ENCODE data around the gene SH3BP2. TPM values are rescaled to one million over a fixed set of nuclear protein-coding genes. Genes with fewer than 3 reads are reported as not detected.

SH3BP2 gene
- polyA plus RNA-seq, 1 donor (not counting 4 experiments of a cell fraction or from before 2014, with no cell fraction given) = 11.2 TPM

DNA sequence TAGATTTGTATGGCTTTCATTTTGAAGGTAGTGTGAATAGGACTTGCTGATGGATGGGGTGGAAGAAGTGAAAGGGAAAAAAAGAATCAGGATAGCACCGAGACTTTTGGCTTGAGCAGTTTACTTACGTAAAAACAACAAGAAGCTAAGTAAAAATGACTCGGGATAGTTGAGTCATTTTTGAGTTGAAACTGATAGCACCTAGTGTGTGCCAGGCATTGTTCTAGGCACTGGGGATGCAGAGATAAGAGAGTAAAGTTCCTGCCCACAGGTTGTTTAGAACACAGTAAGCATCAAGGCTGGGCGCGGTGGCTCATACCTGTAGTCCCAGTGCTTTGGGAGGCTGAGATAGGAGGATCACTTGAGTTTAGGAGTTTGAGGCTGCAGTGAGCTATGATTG is 85.5 kb downstream of the SH3BP2 start:
- Histone ChIP-seq H3K4me1 (ENCODE audit: control insufficient read depth, extremely low read depth, insufficient read depth, low read length) (no peaks in the 10 kb centered on the region), H4K20me1 (ENCODE audit: control insufficient read depth, extremely low read depth, insufficient read depth, low read length) (no peaks in the 10 kb centered on the region), H3K36me3 (ENCODE audit: control insufficient read depth in 2 of 2, extremely low read depth in 1 of 2, insufficient read depth in 2 of 2, low read length in 2 of 2) (peaks cover 5 to 10% of the 10 kb centered on the region in 2 experiments), H3K4me3 (ENCODE audit: control insufficient read depth in 2 of 3, extremely low read depth in 1 of 3, insufficient read depth in 2 of 3, low read depth in 1 of 3, low read length in 3 of 3) (no peak overlapping the region), H3K9me3 (ENCODE audit: control insufficient read depth, low read depth, low read length) (no peaks in the 10 kb centered on the region), H2AFZ (ENCODE audit: control insufficient read depth, low read length) (no peak overlapping the region), H3K27me3 (ENCODE audit: control insufficient read depth, extremely low read depth, insufficient read depth, low read length) (no peaks in the 10 kb centered on the region), H3K27ac (ENCODE audit: control insufficient read depth, insufficient read depth, low read length) (no peak overlapping the region), H3K9ac (ENCODE audit: control insufficient read depth, extremely low read depth, insufficient read depth, low read length) (no peak overlapping the region), H3K4me2 (ENCODE audit: control insufficient read depth, extremely low read depth, insufficient read depth, low read depth, low read length) (no peak overlapping the region), H3K79me2 (ENCODE audit: control insufficient read depth, insufficient read depth, low read length) (peaks cover 42% of the 10 kb centered on the region), H3K9me1 (ENCODE audit: control insufficient read depth, extremely low read depth, insufficient read depth, low read length) (no peaks in the 10 kb centered on the region)
- DNase-seq (ENCODE audit: low read depth, low spot score) = no peak
- dilution Hi-C loops (cut with MboI; ENCODE audit: extremely low pct_ligation_motif_present, low sequenced_read_pairs) = no loop called here
- no peak for FAIRE-seq
- TF ChIP-seq EZH2 (IDR thresholded peaks at IDR 0.05; ENCODE audit: low read length) = no peak
- TF ChIP-seq, protein P1, sequence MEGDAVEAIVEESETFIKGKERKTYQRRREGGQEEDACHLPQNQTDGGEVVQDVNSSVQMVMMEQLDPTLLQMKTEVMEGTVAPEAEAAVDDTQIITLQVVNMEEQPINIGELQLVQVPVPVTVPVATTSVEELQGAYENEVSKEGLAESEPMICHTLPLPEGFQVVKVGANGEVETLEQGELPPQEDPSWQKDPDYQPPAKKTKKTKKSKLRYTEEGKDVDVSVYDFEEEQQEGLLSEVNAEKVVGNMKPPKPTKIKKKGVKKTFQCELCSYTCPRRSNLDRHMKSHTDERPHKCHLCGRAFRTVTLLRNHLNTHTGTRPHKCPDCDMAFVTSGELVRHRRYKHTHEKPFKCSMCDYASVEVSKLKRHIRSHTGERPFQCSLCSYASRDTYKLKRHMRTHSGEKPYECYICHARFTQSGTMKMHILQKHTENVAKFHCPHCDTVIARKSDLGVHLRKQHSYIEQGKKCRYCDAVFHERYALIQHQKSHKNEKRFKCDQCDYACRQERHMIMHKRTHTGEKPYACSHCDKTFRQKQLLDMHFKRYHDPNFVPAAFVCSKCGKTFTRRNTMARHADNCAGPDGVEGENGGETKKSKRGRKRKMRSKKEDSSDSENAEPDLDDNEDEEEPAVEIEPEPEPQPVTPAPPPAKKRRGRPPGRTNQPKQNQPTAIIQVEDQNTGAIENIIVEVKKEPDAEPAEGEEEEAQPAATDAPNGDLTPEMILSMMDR (optimal IDR thresholded peaks at IDR 0.05 in 1 of 3, IDR thresholded peaks at IDR 0.05 in 1 of 3, conservative IDR thresholded peaks at IDR 0.05 in 1 of 3; ENCODE audit: extremely low read depth in 1 of 3, insufficient read depth in 2 of 3, low read length in 3 of 3) = no peak

DNA sequence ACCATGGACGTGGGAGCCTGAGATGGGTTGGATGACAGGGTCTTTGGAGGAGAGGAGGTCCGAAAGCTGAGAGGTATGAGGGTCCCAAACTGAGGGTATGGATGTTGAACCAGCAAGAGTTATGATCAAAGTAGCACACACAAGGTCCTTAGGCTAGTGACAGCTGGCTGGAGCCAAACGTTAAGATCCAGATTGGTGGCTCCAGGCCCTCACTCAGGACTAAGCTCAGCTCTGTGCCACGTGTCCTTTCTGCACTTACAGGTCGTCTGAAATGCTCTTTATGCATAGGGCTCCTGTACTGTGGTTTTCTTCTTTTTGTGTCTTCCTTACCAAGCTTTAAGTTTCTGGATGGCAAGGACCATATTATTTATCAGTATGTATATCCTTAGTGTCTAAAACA is 86.1 kb downstream of the SH3BP2 start:
- Histone ChIP-seq H3K36me3 (ENCODE audit: control insufficient read depth in 2 of 2, extremely low read depth in 1 of 2, insufficient read depth in 2 of 2, low read length in 2 of 2) (peaks cover 5 to 10% of the 10 kb centered on the region in 2 experiments), H3K4me3 (ENCODE audit: control insufficient read depth in 2 of 3, extremely low read depth in 1 of 3, insufficient read depth in 2 of 3, low read depth in 1 of 3, low read length in 3 of 3) (no peak overlapping the region), H3K27ac (ENCODE audit: control insufficient read depth, insufficient read depth, low read length) (no peak overlapping the region), H3K9me1 (ENCODE audit: control insufficient read depth, extremely low read depth, insufficient read depth, low read length) (no peaks in the 10 kb centered on the region), H3K9ac (ENCODE audit: control insufficient read depth, extremely low read depth, insufficient read depth, low read length) (no peak overlapping the region), H3K27me3 (ENCODE audit: control insufficient read depth, extremely low read depth, insufficient read depth, low read length) (no peaks in the 10 kb centered on the region), H3K4me1 (ENCODE audit: control insufficient read depth, extremely low read depth, insufficient read depth, low read length) (no peaks in the 10 kb centered on the region), H4K20me1 (ENCODE audit: control insufficient read depth, extremely low read depth, insufficient read depth, low read length) (no peaks in the 10 kb centered on the region), H3K9me3 (ENCODE audit: control insufficient read depth, low read depth, low read length) (no peaks in the 10 kb centered on the region), H2AFZ (ENCODE audit: control insufficient read depth, low read length) (no peak overlapping the region), H3K79me2 (ENCODE audit: control insufficient read depth, insufficient read depth, low read length) (peaks cover 35% of the 10 kb centered on the region), H3K4me2 (ENCODE audit: control insufficient read depth, extremely low read depth, insufficient read depth, low read depth, low read length) (no peak overlapping the region)
- TF ChIP-seq, protein P1 (optimal IDR thresholded peaks at IDR 0.05 in 1 of 3, IDR thresholded peaks at IDR 0.05 in 1 of 3, conservative IDR thresholded peaks at IDR 0.05 in 1 of 3; ENCODE audit: extremely low read depth in 1 of 3, insufficient read depth in 2 of 3, low read length in 3 of 3) = no peak
- TF ChIP-seq EZH2 (IDR thresholded peaks at IDR 0.05; ENCODE audit: low read length) = no peak
- no peak for FAIRE-seq
- no peak for DNase-seq (ENCODE audit: low read depth, low spot score)
- dilution Hi-C loops (cut with MboI; ENCODE audit: extremely low pct_ligation_motif_present, low sequenced_read_pairs) = no loop called here

Measured in keratinocyte (primary cell).